ENCODE measurements around the gene SFRP5.

SFRP5 gene

GRCh38 chr10:97762056-97762455 lies 9.7 kb downstream of the SFRP5 start:
- Histone ChIP-seq H3K36me3 (ENCODE audit: insufficient read depth, low read length) (peaks cover 15% of the 10 kb centered on the region), H3K27ac (ENCODE audit: low read depth, low read length) (no peak overlapping the region), H3K27me3 (ENCODE audit: control insufficient read depth in 1 of 2, insufficient read depth in 2 of 2, low read length in 2 of 2) (no peaks in the 10 kb centered on the region), H3K9ac (ENCODE audit: low read length) (no peak overlapping the region), H3K4me1 (ENCODE audit: insufficient read depth, low read length) (no peaks in the 10 kb centered on the region), H3K9me3 (ENCODE audit: low read length) (no peaks in the 10 kb centered on the region), H3K4me3 (ENCODE audit: low read depth in 1 of 2, low read length in 2 of 2) (no peak overlapping the region)

GRCh38 chr10:97761331-97761865 lies 10.4 kb downstream of the SFRP5 start:
- no peaks in the 10 kb centered on the region for H3K9me3 ChIP-seq (ENCODE audit: low read length)
- H3K9ac ChIP-seq (ENCODE audit: low read length), result no peak overlapping the region
- H3K4me3 ChIP-seq (ENCODE audit: low read depth in 1 of 2, low read length in 2 of 2), result no peak overlapping the region
- peaks cover 22% of the 10 kb centered on the region for H3K36me3 ChIP-seq (ENCODE audit: insufficient read depth, low read length)
- H3K27me3 ChIP-seq (ENCODE audit: control insufficient read depth in 1 of 2, insufficient read depth in 2 of 2, low read length in 2 of 2), result no peaks in the 10 kb centered on the region
- H3K4me1 ChIP-seq (ENCODE audit: insufficient read depth, low read length), result no peaks in the 10 kb centered on the region
- no peak overlapping the region for H3K27ac ChIP-seq (ENCODE audit: low read depth, low read length)

- H3K4me3 ChIP-seq (ENCODE audit: low read depth in 1 of 2, low read length in 2 of 2), result no peak overlapping the region
- H3K27ac ChIP-seq (ENCODE audit: low read depth, low read length), result no peak overlapping the region
- H3K9me3 ChIP-seq (ENCODE audit: low read length), result no peaks in the 10 kb centered on the region
- H3K4me1 ChIP-seq (ENCODE audit: insufficient read depth, low read length), result no peaks in the 10 kb centered on the region
- peaks cover 29% of the 10 kb centered on the region for H3K36me3 ChIP-seq (ENCODE audit: insufficient read depth, low read length)
- H3K9ac ChIP-seq (ENCODE audit: low read length), result no peak overlapping the region
- H3K27me3 ChIP-seq (ENCODE audit: control insufficient read depth in 1 of 2, insufficient read depth in 2 of 2, low read length in 2 of 2), result no peaks in the 10 kb centered on the region
Observed at GRCh38 chr10:97760461-97761257, 11.1 kb downstream of the SFRP5 start.

GRCh38 chr10:97759946-97760345 lies 11.9 kb downstream of the SFRP5 start:
- Histone ChIP-seq H3K27ac (ENCODE audit: low read depth, low read length) (no peak overlapping the region), H3K27me3 (ENCODE audit: control insufficient read depth in 1 of 2, insufficient read depth in 2 of 2, low read length in 2 of 2) (no peaks in the 10 kb centered on the region)

GRCh38 chr10:97759158-97759887 lies 12.5 kb downstream of the SFRP5 start:
- peaks cover 42% of the 10 kb centered on the region for H3K36me3 ChIP-seq (ENCODE audit: insufficient read depth, low read length)
- H3K27ac ChIP-seq (ENCODE audit: low read depth, low read length), result no peak overlapping the region

More at GRCh38 chr10:97759946-97760345, 11.9 kb downstream of the SFRP5 start:
- no peak overlapping the region for H3K9ac ChIP-seq (ENCODE audit: low read length)
- no peaks in the 10 kb centered on the region for H3K4me1 ChIP-seq (ENCODE audit: insufficient read depth, low read length)
- no peaks in the 10 kb centered on the region for H3K9me3 ChIP-seq (ENCODE audit: low read length)
- no peak overlapping the region for H3K4me3 ChIP-seq (ENCODE audit: low read depth in 1 of 2, low read length in 2 of 2)
- peaks cover 36% of the 10 kb centered on the region for H3K36me3 ChIP-seq (ENCODE audit: insufficient read depth, low read length)

GRCh38 chr10:97757471-97757870 lies 14.3 kb downstream of the SFRP5 start:
- no peak overlapping the region for H3K9ac ChIP-seq (ENCODE audit: low read length)
- H3K36me3 ChIP-seq (ENCODE audit: insufficient read depth, low read length), result peaks cover 59% of the 10 kb centered on the region
- H3K4me1 ChIP-seq (ENCODE audit: insufficient read depth, low read length), result no peaks in the 10 kb centered on the region
- no peak overlapping the region for H3K4me3 ChIP-seq (ENCODE audit: low read depth in 1 of 2, low read length in 2 of 2)
- no peaks in the 10 kb centered on the region for H3K9me3 ChIP-seq (ENCODE audit: low read length)
- H3K27ac ChIP-seq (ENCODE audit: low read depth, low read length), result no peak overlapping the region
- no peaks in the 10 kb centered on the region for H3K27me3 ChIP-seq (ENCODE audit: control insufficient read depth in 1 of 2, insufficient read depth in 2 of 2, low read length in 2 of 2)

More at GRCh38 chr10:97759158-97759887, 12.5 kb downstream of the SFRP5 start:
- no peak overlapping the region for H3K9ac ChIP-seq (ENCODE audit: low read length)
- H3K9me3 ChIP-seq (ENCODE audit: low read length), result no peaks in the 10 kb centered on the region
- H3K4me3 ChIP-seq (ENCODE audit: low read depth in 1 of 2, low read length in 2 of 2), result no peak overlapping the region
- no peaks in the 10 kb centered on the region for H3K27me3 ChIP-seq (ENCODE audit: control insufficient read depth in 1 of 2, insufficient read depth in 2 of 2, low read length in 2 of 2)
- no peaks in the 10 kb centered on the region for H3K4me1 ChIP-seq (ENCODE audit: insufficient read depth, low read length)

- Histone ChIP-seq H3K36me3 (ENCODE audit: insufficient read depth, low read length) (peaks cover 76% of the 10 kb centered on the region), H3K4me3 (ENCODE audit: low read depth in 1 of 2, low read length in 2 of 2) (no peak overlapping the region)
Observed at GRCh38 chr10:97755718-97756117, 16.1 kb downstream of the SFRP5 start.

GRCh38 chr10:97754726-97755125 lies 17.1 kb downstream of the SFRP5 start:
- H3K9ac ChIP-seq (ENCODE audit: low read length), result no peak overlapping the region
- H3K27me3 ChIP-seq (ENCODE audit: control insufficient read depth in 1 of 2, insufficient read depth in 2 of 2, low read length in 2 of 2), result no peaks in the 10 kb centered on the region
- no peaks in the 10 kb centered on the region for H3K4me1 ChIP-seq (ENCODE audit: insufficient read depth, low read length)
- H3K9me3 ChIP-seq (ENCODE audit: low read length), result no peaks in the 10 kb centered on the region
- H3K36me3 ChIP-seq (ENCODE audit: insufficient read depth, low read length), result peaks cover 78% of the 10 kb centered on the region
- no peak overlapping the region for H3K4me3 ChIP-seq (ENCODE audit: low read depth in 1 of 2, low read length in 2 of 2)
- no peak overlapping the region for H3K27ac ChIP-seq (ENCODE audit: low read depth, low read length)

More at GRCh38 chr10:97755718-97756117, 16.1 kb downstream of the SFRP5 start:
- H3K27me3 ChIP-seq (ENCODE audit: control insufficient read depth in 1 of 2, insufficient read depth in 2 of 2, low read length in 2 of 2), result no peaks in the 10 kb centered on the region
- no peaks in the 10 kb centered on the region for H3K9me3 ChIP-seq (ENCODE audit: low read length)
- no peak overlapping the region for H3K27ac ChIP-seq (ENCODE audit: low read depth, low read length)
- H3K9ac ChIP-seq (ENCODE audit: low read length), result no peak overlapping the region
- no peaks in the 10 kb centered on the region for H3K4me1 ChIP-seq (ENCODE audit: insufficient read depth, low read length)

- H3K4me1 ChIP-seq (ENCODE audit: insufficient read depth, low read length), result no peaks in the 10 kb centered on the region
- H3K27me3 ChIP-seq (ENCODE audit: control insufficient read depth in 1 of 2, insufficient read depth in 2 of 2, low read length in 2 of 2), result no peaks in the 10 kb centered on the region
- no peak overlapping the region for H3K27ac ChIP-seq (ENCODE audit: low read depth, low read length)
- H3K36me3 ChIP-seq (ENCODE audit: insufficient read depth, low read length), result peaks cover 85% of the 10 kb centered on the region
- no peak overlapping the region for H3K9ac ChIP-seq (ENCODE audit: low read length)
- H3K9me3 ChIP-seq (ENCODE audit: low read length), result no peaks in the 10 kb centered on the region
- H3K4me3 ChIP-seq (ENCODE audit: low read depth in 1 of 2, low read length in 2 of 2), result no peak overlapping the region
Observed at GRCh38 chr10:97752956-97753355, 18.8 kb downstream of the SFRP5 start.

- Histone ChIP-seq H3K9ac (ENCODE audit: low read length) (no peak overlapping the region), H3K4me1 (ENCODE audit: insufficient read depth, low read length) (no peaks in the 10 kb centered on the region), H3K27ac (ENCODE audit: low read depth, low read length) (no peak overlapping the region), H3K4me3 (ENCODE audit: low read depth in 1 of 2, low read length in 2 of 2) (no peak overlapping the region), H3K36me3 (ENCODE audit: insufficient read depth, low read length) (peaks cover 75% of the 10 kb centered on the region), H3K27me3 (ENCODE audit: control insufficient read depth in 1 of 2, insufficient read depth in 2 of 2, low read length in 2 of 2) (no peaks in the 10 kb centered on the region), H3K9me3 (ENCODE audit: low read length) (no peaks in the 10 kb centered on the region)
Observed at GRCh38 chr10:97748116-97748515, 23.7 kb downstream of the SFRP5 start.

- Histone ChIP-seq H3K4me3 (ENCODE audit: low read depth in 1 of 2, low read length in 2 of 2) (no peak overlapping the region), H3K9ac (ENCODE audit: low read length) (no peak overlapping the region), H3K27me3 (ENCODE audit: control insufficient read depth in 1 of 2, insufficient read depth in 2 of 2, low read length in 2 of 2) (no peaks in the 10 kb centered on the region), H3K9me3 (ENCODE audit: low read length) (no peaks in the 10 kb centered on the region), H3K4me1 (ENCODE audit: insufficient read depth, low read length) (no peaks in the 10 kb centered on the region), H3K27ac (ENCODE audit: low read depth, low read length) (no peak overlapping the region), H3K36me3 (ENCODE audit: insufficient read depth, low read length) (peaks cover 73% of the 10 kb centered on the region)
Observed at GRCh38 chr10:97747573-97747972, 24.2 kb downstream of the SFRP5 start.

Measured in muscle layer of colon (tissue), 2 donors.